Ovary (tissue), 3 donors: ENCODE measurements around the gene KCTD17.

Experiments
- CTCF ChIP-seq, 3 donors: fragments of 450-650 bp in 2 of 3; fragments of 200-600 bp in 1 of 3; IDR thresholded peaks; one replicate each; pipeline versions ENCODE4 v1.5.1 to v1.8.0; 2016 to 2022; ENCODE audit warnings: antibody characterized with exemption in 3 of 3, mild to moderate bottlenecking in 1 of 3
- EP300 ChIP-seq: sonication (generic); formaldehyde crosslinking; IDR thresholded peaks from one replicate; pipeline ENCODE4 v1.6.1; 2017; ENCODE audit warnings: antibody characterized with exemption
- POLR2A ChIP-seq: fragments of 450-650 bp; IDR thresholded peaks from one replicate; pipeline ENCODE4 v1.6.1; 2017; ENCODE audit warnings: antibody characterized with exemption, mild to moderate bottlenecking, moderate library complexity
- donor health status: DM: no; HTN: no; CAD: no.

- TF ChIP-seq CTCF (IDR thresholded peaks at IDR 0.05) = no peak
- TF ChIP-seq EP300 = no peak
- TF ChIP-seq POLR2A = no peak
Measured at GRCh38 chr22:37033605-37034430, 17.7 kb upstream of the KCTD17 start.
